ENCODE measurements around the gene ACKR1. TPM values are rescaled to one million over a fixed set of nuclear protein-coding genes. Genes with fewer than 3 reads are reported as not detected.

ACKR1 gene
- total RNA-seq, 4 donors from 2014 or later, result 30.2 to 157 (median 94.1) TPM

GRCh38 chr1:159188375-159188788 is 16.3 kb upstream of the ACKR1 start:
- TF ChIP-seq CTCF (IDR thresholded peaks at IDR 0.05; ENCODE audit: low read depth), result no peak

- TF ChIP-seq CTCF (IDR thresholded peaks at IDR 0.05; ENCODE audit: low read depth), result no peak
Measured at GRCh38 chr1:159190441-159190840, 14.2 kb upstream of the ACKR1 start.

- TF ChIP-seq CTCF (IDR thresholded peaks at IDR 0.05; ENCODE audit: low read depth), result no peak
Measured at GRCh38 chr1:159196543-159196942, 8.1 kb upstream of the ACKR1 start.

- no peak for TF ChIP-seq CTCF (IDR thresholded peaks at IDR 0.05; ENCODE audit: low read depth)
Measured at GRCh38 chr1:159197561-159198557, 6.8 kb upstream of the ACKR1 start.

GRCh38 chr1:159199901-159200300 is 4.8 kb upstream of the ACKR1 start:
- no peak for TF ChIP-seq CTCF (IDR thresholded peaks at IDR 0.05; ENCODE audit: low read depth)

- no peak for TF ChIP-seq CTCF (IDR thresholded peaks at IDR 0.05; ENCODE audit: low read depth)
Measured at GRCh38 chr1:159200769-159201168, 3.9 kb upstream of the ACKR1 start.

- TF ChIP-seq CTCF (IDR thresholded peaks at IDR 0.05; ENCODE audit: low read depth), result no peak
Measured at GRCh38 chr1:159201642-159202041, 3.0 kb upstream of the ACKR1 start.

Data from subcutaneous adipose tissue (tissue), 4 donors.